ENCODE measurements around the gene TPCN2.

- TF ChIP-seq CTCF (IDR thresholded peaks at IDR 0.05) (peak in 2 of 4 experiments; percentile 30 to 52), POLR2A (IDR thresholded peaks at IDR 0.05) (peak; percentile 12)
Measured at GRCh38 chr11:69013009-69013951, 35.5 kb upstream of the TPCN2 start, which contains the start of gene MRGPRF.
